MG63 (cell line): Measurements from ENCODE around the gene TMEM183A. TPM values are rescaled to one million over a fixed set of nuclear protein-coding genes. Genes with fewer than 3 reads are reported as not detected.

Experiments
- DNase-seq: peaks from one replicate; pipeline ENCODE4 v3.0.0-alpha.2; 2020
- H3K27me3 ChIP-seq: fragments of 250-450 bp; sonication (Bioruptor Pico); 2 replicates; pipeline ENCODE4 v1.5.1; 2020; ENCODE audit warnings: mild to moderate bottlenecking, moderate library complexity
- H3K36me3 ChIP-seq: fragments of 250-450 bp; sonication (Bioruptor Pico); 2 replicates; pipeline ENCODE4 v1.5.1; 2020; ENCODE audit warnings: mild to moderate bottlenecking, moderate library complexity
- H3K4me3 ChIP-seq: fragments of 250-450 bp; sonication (Bioruptor Pico); 2 replicates; pipeline ENCODE4 v1.5.1; 2020; ENCODE audit warnings: mild to moderate bottlenecking, moderate library complexity
- H3K9me3 ChIP-seq: fragments of 250-450 bp; sonication (Bioruptor Pico); 2 replicates; pipeline ENCODE4 v1.5.1; 2020; ENCODE audit warnings: mild to moderate bottlenecking, moderate library complexity
- total RNA-seq: library from RNA; depleted of rRNA; stranded (reverse); fragments of >200 nt; shearing (Covaris generic); gene quantifications from 2 replicates; pipeline ENCODE4 v1.2.3, GENCODE V29; 2014; ENCODE audit warnings: low replicate concordance; rRNA removed

TMEM183A gene, protein sequence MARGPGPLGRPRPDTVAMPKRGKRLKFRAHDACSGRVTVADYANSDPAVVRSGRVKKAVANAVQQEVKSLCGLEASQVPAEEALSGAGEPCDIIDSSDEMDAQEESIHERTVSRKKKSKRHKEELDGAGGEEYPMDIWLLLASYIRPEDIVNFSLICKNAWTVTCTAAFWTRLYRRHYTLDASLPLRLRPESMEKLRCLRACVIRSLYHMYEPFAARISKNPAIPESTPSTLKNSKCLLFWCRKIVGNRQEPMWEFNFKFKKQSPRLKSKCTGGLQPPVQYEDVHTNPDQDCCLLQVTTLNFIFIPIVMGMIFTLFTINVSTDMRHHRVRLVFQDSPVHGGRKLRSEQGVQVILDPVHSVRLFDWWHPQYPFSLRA
- total RNA-seq: 123 and 153 TPM in 2 replicates

DNA sequence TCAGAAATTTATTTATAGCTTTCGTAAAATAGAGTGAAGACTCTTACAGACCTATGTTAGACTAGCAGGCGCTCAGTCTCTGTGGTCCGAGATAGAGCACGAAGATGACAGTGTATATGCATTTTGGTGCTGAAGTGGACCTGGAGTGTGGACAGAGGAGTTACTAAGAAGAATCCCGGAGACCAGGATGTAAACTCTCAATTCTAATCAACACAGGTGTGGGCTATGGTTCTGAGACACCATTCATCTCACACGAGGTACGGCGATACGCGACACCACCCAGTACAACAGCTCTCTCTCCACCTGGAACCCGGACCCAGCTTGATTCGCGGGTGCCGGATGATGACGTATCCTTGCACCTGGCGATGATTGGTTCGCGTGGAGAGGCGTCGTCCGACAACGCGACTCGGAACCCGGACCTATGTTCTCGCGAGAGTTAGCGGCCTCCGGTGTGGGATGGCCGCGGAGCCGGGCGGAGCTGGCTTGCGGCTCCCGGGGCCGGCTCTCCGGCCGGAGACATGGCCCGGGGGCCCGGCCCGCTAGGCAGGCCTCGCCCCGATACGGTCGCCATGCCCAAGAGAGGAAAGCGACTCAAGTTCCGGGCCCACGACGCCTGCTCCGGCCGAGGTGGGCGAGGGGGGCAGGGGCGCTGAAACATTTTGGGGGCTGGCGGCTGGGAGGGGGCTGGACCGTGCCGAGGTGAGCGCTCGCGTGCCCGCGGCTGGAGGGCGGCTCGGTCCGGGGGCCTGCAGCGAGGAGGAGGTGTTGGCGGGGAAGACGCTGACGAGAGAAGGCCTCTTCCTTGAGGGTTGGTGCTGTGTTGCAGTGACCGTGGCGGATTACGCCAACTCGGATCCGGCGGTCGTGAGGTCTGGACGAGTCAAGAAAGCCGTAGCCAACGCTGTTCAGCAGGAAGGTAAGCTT is at the start of gene TMEM183A:
Gene TMEM183A (plus strand): TSS at position 427 of the 924 bp plus-strand sequence. CDS start 92 bp downstream, at position 519.
- peaks cover 33% of the 10 kb centered on the region for H3K36me3 ChIP-seq
- peak within 1 kb of the TSS; percentile 94 for H3K4me3 ChIP-seq
- no peaks in the 10 kb centered on the region for H3K9me3 ChIP-seq
- no peaks in the 10 kb centered on the region for H3K27me3 ChIP-seq
- DNase-seq: peak; percentile 98

DNA sequence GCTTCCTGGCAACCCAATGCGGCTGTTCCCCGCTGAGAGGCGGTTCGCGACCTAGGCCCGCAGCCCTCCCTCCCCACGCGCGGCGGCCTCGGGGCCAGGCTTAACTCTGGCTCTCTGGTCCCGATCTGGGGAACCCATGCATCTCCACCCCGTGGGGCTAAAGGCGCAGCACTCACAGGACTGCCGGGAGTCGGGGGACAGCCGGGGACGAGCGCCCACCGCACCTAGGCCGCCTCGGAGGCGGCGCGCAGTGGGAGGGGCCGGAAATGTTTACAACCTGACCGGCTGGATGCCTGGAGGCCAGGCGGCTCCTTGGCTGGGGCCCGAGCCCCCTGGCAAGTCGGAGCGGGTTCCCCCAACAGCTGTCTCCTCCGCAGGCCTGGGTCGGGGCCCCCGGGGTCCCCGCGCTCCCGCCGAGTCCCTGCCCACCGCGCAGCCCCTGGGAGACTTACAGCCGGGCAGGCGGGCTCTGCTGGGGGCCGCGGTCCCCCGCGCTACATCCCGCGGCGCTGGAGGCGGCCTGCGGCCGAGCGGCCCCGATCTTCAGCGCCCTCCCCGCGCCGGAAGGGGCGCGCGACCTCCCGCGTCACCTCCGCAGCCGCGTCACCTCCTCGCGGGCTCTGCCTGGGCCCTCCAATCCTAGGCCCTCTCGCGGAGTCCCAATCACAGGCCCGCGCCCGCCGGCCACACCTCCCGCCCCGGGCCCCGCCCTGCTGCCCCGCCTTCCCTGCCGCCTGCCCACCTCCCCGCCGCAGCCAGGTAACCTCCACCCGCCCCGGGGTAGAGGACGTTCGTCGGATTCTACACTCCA is 49.2 kb upstream of the TMEM183A start, which contains the start of gene ADIPOR1:
Gene ADIPOR1 (minus strand): TSS at position 580 of the 811 bp plus-strand sequence. CDS start 7,242 bp downstream, outside the sequence.
- peak; percentile 94 for DNase-seq
- H3K9me3 ChIP-seq: no peaks in the 10 kb centered on the region
- no peaks in the 10 kb centered on the region for H3K27me3 ChIP-seq
- H3K36me3 ChIP-seq: peaks cover 13% of the 10 kb centered on the region
- H3K4me3 ChIP-seq: peak within 1 kb of the TSS; percentile 98

DNA sequence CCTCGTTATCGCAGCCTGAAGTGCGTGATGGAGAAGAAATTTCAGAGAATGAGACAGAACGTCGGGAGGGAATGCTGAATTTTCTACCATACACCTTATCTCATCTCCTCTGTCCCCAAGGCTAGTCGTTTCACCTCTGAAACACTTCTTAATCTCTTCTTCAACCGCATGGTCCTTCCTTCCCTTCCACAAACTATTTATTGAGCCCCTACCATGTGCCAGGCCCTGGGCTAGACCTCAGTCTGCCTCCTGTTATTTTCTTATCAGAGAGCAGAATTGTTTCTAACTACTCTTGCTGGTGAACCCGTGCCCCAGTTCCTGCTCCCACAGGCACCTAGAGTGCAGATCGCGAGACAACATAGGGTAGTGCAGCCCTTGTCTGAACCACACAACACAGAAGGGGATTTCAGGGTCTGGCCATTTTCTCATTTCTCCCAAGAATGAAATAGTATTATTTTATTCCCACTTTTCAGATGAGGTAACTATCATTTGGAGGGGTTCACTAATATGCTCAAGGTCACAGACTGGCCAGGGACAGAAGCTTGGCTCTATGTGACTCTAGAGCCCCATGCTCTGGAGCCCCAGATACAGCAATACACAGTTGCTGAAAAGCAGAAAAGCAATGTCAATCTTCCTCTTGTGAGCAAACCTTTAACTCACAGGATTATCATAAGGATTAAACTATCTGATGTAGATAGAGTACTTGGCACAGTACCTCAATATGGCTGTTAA is 48.5 kb upstream of the TMEM183A start:
- no peak for DNase-seq
- peak overlapping the region; percentile 98 for H3K4me3 ChIP-seq
- H3K9me3 ChIP-seq: no peaks in the 10 kb centered on the region
- peaks cover 13% of the 10 kb centered on the region for H3K36me3 ChIP-seq
- H3K27me3 ChIP-seq: no peaks in the 10 kb centered on the region

DNA sequence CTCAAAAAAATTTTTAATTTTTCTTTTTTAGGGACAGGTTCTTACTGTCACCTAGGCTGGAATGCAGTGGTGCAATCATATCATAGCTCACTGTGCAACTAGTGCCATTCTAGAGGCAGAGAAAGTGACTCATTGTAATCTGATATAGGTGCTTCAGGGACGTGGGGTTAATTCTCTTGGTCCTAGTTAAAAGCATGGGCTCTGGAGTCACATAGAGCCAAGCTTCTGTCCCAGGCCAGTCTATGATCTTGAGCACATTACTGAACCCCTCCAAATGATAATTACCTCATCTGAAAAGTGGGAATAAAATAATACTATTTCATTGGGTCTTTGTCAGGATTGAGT is 47.9 kb upstream of the TMEM183A start:
- no peak overlapping the region for H3K4me3 ChIP-seq
- no peaks in the 10 kb centered on the region for H3K9me3 ChIP-seq
- no peak for DNase-seq
- peaks cover 13% of the 10 kb centered on the region for H3K36me3 ChIP-seq
- H3K27me3 ChIP-seq: no peaks in the 10 kb centered on the region

DNA sequence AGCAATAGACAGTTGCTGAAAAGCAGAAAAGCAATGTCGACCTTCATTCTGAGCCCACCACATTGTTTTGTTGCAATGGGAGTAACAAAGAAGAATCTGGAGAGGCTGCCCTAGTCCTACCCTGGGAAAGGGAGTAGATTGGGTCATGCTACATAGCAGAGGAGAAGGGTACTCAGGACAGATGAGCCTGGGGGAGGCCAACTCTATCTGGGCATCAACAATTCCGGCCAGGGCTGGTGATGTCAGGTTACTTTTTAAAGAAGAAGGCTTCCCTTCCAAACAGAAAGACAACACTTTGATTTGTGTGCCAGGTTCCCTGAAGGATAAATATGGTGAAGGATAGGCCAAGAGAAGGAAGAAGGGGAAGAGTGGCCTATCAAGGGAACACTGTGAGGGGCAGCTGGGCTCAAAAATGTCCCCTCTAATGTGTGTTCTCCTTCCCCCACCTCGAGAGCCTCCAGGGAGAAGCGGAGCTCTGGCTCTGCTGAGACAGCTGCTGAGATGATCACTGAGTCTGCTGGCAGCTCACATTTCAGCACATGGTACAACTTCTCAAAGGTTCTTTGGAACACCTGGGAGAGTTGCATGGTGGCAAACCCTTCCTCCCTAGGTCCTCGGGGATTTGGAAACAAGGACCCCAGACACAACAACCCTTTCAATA is 45.8 kb upstream of the TMEM183A start:
- Histone ChIP-seq H3K27me3 (no peaks in the 10 kb centered on the region), H3K36me3 (peaks cover 3% of the 10 kb centered on the region), H3K9me3 (no peaks in the 10 kb centered on the region), H3K4me3 (no peak overlapping the region)
- DNase-seq: no peak

- Histone ChIP-seq H3K4me3 (no peak overlapping the region), H3K27me3 (no peaks in the 10 kb centered on the region), H3K36me3 (no peaks in the 10 kb centered on the region; the same call in none of the 2 replicates), H3K9me3 (no peaks in the 10 kb centered on the region)
- DNase-seq: peak; percentile 49
Measured at GRCh38 chr1:202964791-202965410, 42.3 kb upstream of the TMEM183A start.

DNA sequence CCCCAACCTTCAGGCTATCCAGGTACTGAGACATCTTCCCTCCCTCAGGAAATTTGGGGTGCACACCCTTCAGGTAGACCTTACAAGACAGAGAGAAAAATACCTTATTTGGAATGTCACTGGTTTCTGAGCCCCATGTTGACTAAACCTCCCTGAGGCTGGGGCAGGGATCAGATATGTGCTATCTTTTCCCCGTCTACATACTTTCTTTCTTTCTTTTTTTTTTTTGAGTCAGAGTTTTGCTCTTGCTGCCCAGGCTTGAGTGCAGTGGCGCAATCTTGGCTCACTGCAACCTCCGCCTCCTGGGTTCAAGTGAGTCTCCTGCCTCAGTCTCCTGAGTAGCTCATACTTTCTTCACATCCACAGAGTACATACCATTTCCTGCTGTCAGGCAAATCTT is 41.8 kb upstream of the TMEM183A start:
- DNase-seq: no peak
- Histone ChIP-seq H3K27me3 (no peaks in the 10 kb centered on the region), H3K36me3 (no peaks in the 10 kb centered on the region; the same call in none of the 2 replicates), H3K9me3 (no peaks in the 10 kb centered on the region), H3K4me3 (no peak overlapping the region)

GRCh38 chr1:202966006-202966898 is 40.9 kb upstream of the TMEM183A start:
- Histone ChIP-seq H3K4me3 (peak overlapping the region; percentile 88), H3K36me3 (no peaks in the 10 kb centered on the region; the same call in none of the 2 replicates), H3K9me3 (no peaks in the 10 kb centered on the region), H3K27me3 (no peaks in the 10 kb centered on the region)
- DNase-seq: no peak

- Histone ChIP-seq H3K27me3 (peaks cover 4% of the 10 kb centered on the region), H3K36me3 (no peaks in the 10 kb centered on the region; the same call in none of the 2 replicates), H3K9me3 (no peaks in the 10 kb centered on the region), H3K4me3 (peak overlapping the region; percentile 88)
- DNase-seq: no peak
Measured at GRCh38 chr1:202967684-202968281, 39.4 kb upstream of the TMEM183A start.

DNA sequence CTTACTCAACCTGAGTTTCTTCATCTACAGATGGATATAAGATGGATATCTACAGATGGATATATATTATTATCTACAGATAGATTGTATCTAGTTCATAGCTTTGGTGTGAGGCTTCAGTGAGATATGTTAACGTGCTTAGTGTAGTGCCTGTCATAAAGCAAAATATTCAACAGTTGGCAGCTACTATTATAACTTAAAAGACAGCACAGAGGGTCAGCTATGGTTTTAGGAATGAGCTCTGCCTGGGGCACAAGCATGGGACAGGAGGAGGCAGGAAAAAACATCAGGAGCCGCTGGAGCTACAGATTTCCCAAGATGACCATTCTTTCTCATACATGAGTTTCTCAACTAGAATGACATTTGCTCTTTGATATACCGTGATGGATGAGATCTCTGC is 38.8 kb upstream of the TMEM183A start:
- H3K36me3 ChIP-seq: no peaks in the 10 kb centered on the region; the same call in none of the 2 replicates
- peak overlapping the region; percentile 88 for H3K4me3 ChIP-seq
- DNase-seq: no peak
- no peaks in the 10 kb centered on the region for H3K9me3 ChIP-seq
- H3K27me3 ChIP-seq: peaks cover 4% of the 10 kb centered on the region

DNA sequence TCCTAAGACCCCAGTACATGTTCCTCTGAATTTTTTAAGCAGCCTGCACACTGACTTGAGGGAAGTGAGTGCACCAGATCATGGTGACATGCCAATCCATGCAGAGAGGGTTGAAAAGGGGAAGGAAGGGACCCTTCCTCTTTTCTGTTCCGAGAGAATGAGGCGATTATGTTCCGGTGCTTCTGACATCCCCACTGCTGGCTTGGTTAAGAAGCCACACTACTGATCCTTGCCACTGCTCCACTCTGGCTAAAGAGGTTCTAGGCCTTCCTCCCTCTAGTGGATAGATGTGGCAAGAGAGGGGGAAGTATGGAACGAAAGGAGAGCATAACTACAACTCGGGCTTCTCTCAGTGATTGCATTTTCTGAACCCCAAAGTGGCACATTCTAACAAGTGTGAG is 38.3 kb upstream of the TMEM183A start:
- H3K27me3 ChIP-seq: peaks cover 8% of the 10 kb centered on the region
- H3K9me3 ChIP-seq: no peaks in the 10 kb centered on the region
- peak; percentile 39 for DNase-seq
- no peak overlapping the region for H3K4me3 ChIP-seq
- H3K36me3 ChIP-seq: no peaks in the 10 kb centered on the region; the same call in 1 of the 2 replicates

- Histone ChIP-seq H3K27me3 (peaks cover 25% of the 10 kb centered on the region), H3K9me3 (no peaks in the 10 kb centered on the region), H3K4me3 (no peak overlapping the region), H3K36me3 (no peaks in the 10 kb centered on the region)
- DNase-seq: no peak
Measured at GRCh38 chr1:202972046-202972445, 35.1 kb upstream of the TMEM183A start.

DNA sequence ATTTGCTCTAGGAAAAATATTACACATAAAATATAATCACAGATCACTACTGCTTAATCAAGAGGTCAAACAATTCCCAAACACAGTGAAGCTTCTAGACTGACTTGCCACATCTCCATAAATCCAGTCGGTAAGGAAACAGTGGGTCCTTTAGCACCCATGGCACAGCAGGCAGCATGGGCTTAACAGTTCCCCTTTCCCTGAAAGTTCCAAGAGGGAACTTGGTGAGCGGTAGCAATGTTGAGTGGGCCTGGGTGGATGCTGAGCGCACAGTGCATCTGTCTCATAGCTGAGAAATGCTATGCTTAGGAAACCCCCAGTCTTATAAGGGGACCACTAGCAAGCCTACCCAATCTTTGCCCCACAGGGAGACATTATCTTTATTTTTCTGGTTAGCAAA is 32.3 kb upstream of the TMEM183A start:
- DNase-seq: no peak
- H3K9me3 ChIP-seq: no peaks in the 10 kb centered on the region
- no peak overlapping the region for H3K4me3 ChIP-seq
- H3K27me3 ChIP-seq: peaks cover 40% of the 10 kb centered on the region
- H3K36me3 ChIP-seq: no peaks in the 10 kb centered on the region

- H3K36me3 ChIP-seq: no peaks in the 10 kb centered on the region
- H3K9me3 ChIP-seq: no peaks in the 10 kb centered on the region
- peaks cover 42% of the 10 kb centered on the region for H3K27me3 ChIP-seq
- DNase-seq: no peak
- no peak overlapping the region for H3K4me3 ChIP-seq
Measured at GRCh38 chr1:202976633-202977032, 30.5 kb upstream of the TMEM183A start.
